GM23338 (cell line): ENCODE data around the gene SLTM. TPM values are rescaled to one million over a fixed set of nuclear protein-coding genes. Genes with fewer than 3 reads are reported as not detected.

Experiments
- ATAC-seq: fragments of 200-7000 bp; cut with Tn5 transposase; 3 replicates; pipeline ENCODE4 v1.9.1; 2020
- DNase-seq: peaks from one replicate; pipeline ENCODE4 v3.0.0-alpha.2; 2015; ENCODE audit warnings: low spot score
- H2AFZ ChIP-seq: fragments of 200-600 bp; sonication (generic); 2 replicates; pipeline ENCODE4 v1.8.0; 2016; ENCODE audit warnings: antibody characterized with exemption, mild to moderate bottlenecking, moderate library complexity
- H3F3A ChIP-seq: fragments of 200-600 bp; sonication (generic); replicated peaks from 2 replicates; pipeline ENCODE4 v1.8.0; 2017; ENCODE audit warnings: antibody characterized with exemption, mixed run types, low read depth
- H3K27ac ChIP-seq: fragments of 200-600 bp; sonication (generic); 2 replicates; pipeline ENCODE4 v1.6.1; 2016; ENCODE audit warnings: low read depth
- H3K27me3 ChIP-seq: fragments of 200-600 bp; sonication (generic); 2 replicates; pipeline ENCODE4 v1.8.0; 2016; ENCODE audit warnings: mild to moderate bottlenecking, mixed run types, moderate library complexity; ENCODE audit not compliant: insufficient read depth
- H3K36me3 ChIP-seq: fragments of 200-600 bp; sonication (generic); 2 replicates; pipeline ENCODE4 v1.8.0; 2016; ENCODE audit warnings: mild to moderate bottlenecking; ENCODE audit not compliant: insufficient read depth
- H3K4me1 ChIP-seq: fragments of 200-600 bp; sonication (generic); 2 replicates; pipeline ENCODE4 v1.8.0; 2016; ENCODE audit warnings: mild to moderate bottlenecking, moderate library complexity; ENCODE audit not compliant: insufficient read depth
- H3K4me2 ChIP-seq: fragments of 200-600 bp; sonication (generic); 2 replicates; pipeline ENCODE4 v1.7.1; 2017; ENCODE audit warnings: mixed run types
- H3K4me3 ChIP-seq: fragments of 200-600 bp; sonication (generic); 2 replicates; pipeline ENCODE4 v1.6.1; 2016; ENCODE audit warnings: mixed run types
- H3K79me2 ChIP-seq: fragments of 200-600 bp; sonication (generic); replicated peaks from 2 replicates; pipeline ENCODE4 v1.8.0; 2017; ENCODE audit warnings: mild to moderate bottlenecking; ENCODE audit not compliant: insufficient read depth
- H3K9me2 ChIP-seq: fragments of 200-600 bp; sonication (generic); 2 replicates; pipeline ENCODE4 v1.8.0; 2017; ENCODE audit not compliant: insufficient read depth
- H4K20me1 ChIP-seq: fragments of 200-600 bp; sonication (generic); replicated peaks from 2 replicates; pipeline ENCODE4 v1.8.0; 2017; ENCODE audit warnings: mild to moderate bottlenecking; ENCODE audit not compliant: insufficient read depth
- H3K27ac Mint-ChIP-seq: 2 replicates; pipeline ENCODE4 v1.8.0; 2020; ENCODE audit warnings: inconsistent platforms, mild to moderate bottlenecking, moderate library complexity, mixed read lengths
- H3K27me3 Mint-ChIP-seq: 3 replicates; pipeline ENCODE4 v1.8.0; 2022; ENCODE audit warnings: low read depth, mild to moderate bottlenecking, moderate library complexity, mixed read lengths, inconsistent platforms; ENCODE audit not compliant: insufficient read depth, poor library complexity
- H3K36me3 Mint-ChIP-seq: 3 replicates; pipeline ENCODE4 v1.8.0; 2021; ENCODE audit warnings: low read depth, mild to moderate bottlenecking, inconsistent platforms, moderate library complexity, mixed read lengths
- H3K4me1 Mint-ChIP-seq: 3 replicates; pipeline ENCODE4 v1.8.0; 2020; ENCODE audit warnings: mild to moderate bottlenecking, inconsistent platforms, mixed read lengths
- H3K4me3 Mint-ChIP-seq: 3 replicates; pipeline ENCODE4 v1.8.0; 2021; ENCODE audit warnings: moderate library complexity, mild to moderate bottlenecking, inconsistent platforms, mixed read lengths
- H3K9me3 Mint-ChIP-seq: 3 replicates; pipeline ENCODE4 v1.8.0; 2020; ENCODE audit warnings: moderate library complexity, mild to moderate bottlenecking, inconsistent platforms, mixed read lengths
- CREB1 ChIP-seq: fragments of 250-450 bp; sonication (Bioruptor Pico); IDR thresholded peaks from 2 replicates; pipeline ENCODE4 v1.5.0; 2020; ENCODE audit warnings: low read depth, mild to moderate bottlenecking, moderate library complexity
- EZH2phosphoT487 ChIP-seq: fragments of 200-600 bp; sonication (generic); IDR thresholded peaks from one replicate; pipeline ENCODE4 v1.8.1; 2018; ENCODE audit warnings: antibody characterized with exemption; ENCODE audit not compliant: unreplicated experiment
- NANOG ChIP-seq: IDR thresholded peaks from 2 replicates; pipeline ENCODE4 v1.6.1; 2016; ENCODE audit warnings: antibody characterized with exemption, borderline replicate concordance
- POLR2AphosphoS5 ChIP-seq: IDR thresholded peaks from 2 replicates; pipeline ENCODE4 v1.6.1; 2016; ENCODE audit warnings: antibody characterized with exemption, low read depth
- REST ChIP-seq: IDR thresholded peaks from one replicate; pipeline ENCODE4 v1.6.1; 2018; ENCODE audit warnings: antibody characterized with exemption; ENCODE audit not compliant: unreplicated experiment
- ZNF114 ChIP-seq: fragments of 250-450 bp; sonication (Bioruptor Pico); IDR thresholded peaks from 2 replicates; pipeline ENCODE4 v1.5.0; 2020; ENCODE audit warnings: mild to moderate bottlenecking, moderate library complexity
- ZNF462 ChIP-seq: fragments of 250-450 bp; sonication (Bioruptor Pico); IDR thresholded peaks from 2 replicates; pipeline ENCODE4 v1.5.0; 2020; ENCODE audit warnings: mild to moderate bottlenecking, moderate library complexity
- polyA plus RNA-seq: library from polyadenylated mRNA; unstranded; fragments of >200 nt; fragmentation: Nextera tagmentation; extraction: Ambion mirVana; gene quantifications from 2 replicates; pipeline ENCODE4 v1.2.1, GENCODE V29; 2016
- total RNA-seq: library from RNA; depleted of rRNA; stranded (reverse); fragments of >200 nt; shearing (Covaris generic); gene quantifications from 2 replicates; pipeline ENCODE4 v1.2.3, GENCODE V29; 2014
- TF ChIP-seq, protein P1 (sequence below): IDR thresholded peaks from 2 replicates; pipeline ENCODE4 v1.6.1; 2016; ENCODE audit warnings: antibody characterized with exemption

The SLTM gene
- total and polyA plus RNA-seq, 2 experiments from 2014 or later, result 210 to 476 TPM

DNA sequence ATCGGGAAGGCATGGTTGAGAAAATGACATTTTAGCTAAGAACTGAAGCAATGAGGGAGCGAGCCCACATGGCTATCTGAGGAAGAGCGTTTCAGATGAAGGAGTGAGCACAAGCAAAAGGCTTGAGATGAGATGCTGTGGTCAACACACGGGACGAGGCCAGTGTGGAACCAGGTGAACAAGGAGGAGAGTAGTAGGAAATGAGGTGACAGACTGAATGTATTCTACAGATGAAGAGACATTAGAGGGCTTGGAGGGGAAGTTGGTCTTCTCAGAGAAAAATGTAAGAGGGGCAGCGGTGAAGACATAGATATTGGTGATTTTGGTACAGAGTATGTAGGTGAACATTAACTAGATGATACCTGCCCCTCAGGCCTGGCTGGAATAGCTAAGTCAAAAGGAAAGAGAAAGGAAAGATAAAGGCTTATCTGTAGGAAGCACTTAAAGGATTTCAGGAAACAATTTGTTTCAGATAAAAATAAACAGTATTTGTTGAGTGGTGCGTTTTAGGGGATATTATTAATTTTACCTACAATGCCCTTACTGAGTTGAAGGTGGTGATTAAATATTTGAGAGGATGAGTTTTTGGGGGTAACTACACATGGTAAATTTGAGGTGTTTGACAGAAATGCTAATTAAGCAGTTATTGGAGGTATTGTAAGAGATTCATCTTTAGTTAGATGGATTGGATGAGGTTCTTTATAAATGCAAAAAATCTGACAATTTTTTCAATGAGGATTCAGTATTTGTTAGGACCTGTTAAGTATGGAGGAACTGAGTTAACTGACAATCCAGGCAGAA, 57.0 kb downstream of the SLTM start:
- H3K9me3 Mint-ChIP-seq, result no peaks in the 10 kb centered on the region
- H3F3A ChIP-seq, result peaks cover 28% of the 10 kb centered on the region
- DNase-seq, result no peak
- H3K4me3 Mint-ChIP-seq, result no peak overlapping the region; the same call in 2 of the 3 replicates
- H3K27me3 ChIP-seq, result no peaks in the 10 kb centered on the region
- peak; percentile 17; the same call in 2 of the 3 replicates for ATAC-seq
- H4K20me1 ChIP-seq, result peaks cover 13% of the 10 kb centered on the region; the same call in 1 of the 2 replicates
- peaks cover 6% of the 10 kb centered on the region for H3K27me3 Mint-ChIP-seq
- H3K27ac Mint-ChIP-seq, result peak overlapping the region; percentile 6; the same call in 1 of the 2 replicates
- H3K4me2 ChIP-seq, result no peak overlapping the region
- H3K27ac ChIP-seq, result peak overlapping the region; percentile 69; the same call in 1 of the 2 replicates
- H3K9me2 ChIP-seq, result no peaks in the 10 kb centered on the region
- H3K4me1 ChIP-seq, result no peaks in the 10 kb centered on the region
- peaks cover 30% of the 10 kb centered on the region for H3K36me3 ChIP-seq
- H2AFZ ChIP-seq, result no peak overlapping the region
- no peak for TF ChIP-seq POLR2AphosphoS5
- no peak for TF ChIP-seq NANOG
- TF ChIP-seq ZNF114, result no peak
- TF ChIP-seq EZH2phosphoT487, result no peak
- TF ChIP-seq ZNF462 (CRISPR knock-in tag), result no peak
- TF ChIP-seq REST, result no peak
- TF ChIP-seq, protein P1, sequence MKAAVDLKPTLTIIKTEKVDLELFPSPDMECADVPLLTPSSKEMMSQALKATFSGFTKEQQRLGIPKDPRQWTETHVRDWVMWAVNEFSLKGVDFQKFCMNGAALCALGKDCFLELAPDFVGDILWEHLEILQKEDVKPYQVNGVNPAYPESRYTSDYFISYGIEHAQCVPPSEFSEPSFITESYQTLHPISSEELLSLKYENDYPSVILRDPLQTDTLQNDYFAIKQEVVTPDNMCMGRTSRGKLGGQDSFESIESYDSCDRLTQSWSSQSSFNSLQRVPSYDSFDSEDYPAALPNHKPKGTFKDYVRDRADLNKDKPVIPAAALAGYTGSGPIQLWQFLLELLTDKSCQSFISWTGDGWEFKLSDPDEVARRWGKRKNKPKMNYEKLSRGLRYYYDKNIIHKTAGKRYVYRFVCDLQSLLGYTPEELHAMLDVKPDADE, result no peak
- TF ChIP-seq CREB1 (CRISPR knock-in tag), result no peak
- H3K4me3 ChIP-seq, result no peak overlapping the region
- peaks cover 48% of the 10 kb centered on the region for H3K36me3 Mint-ChIP-seq
- H3K4me1 Mint-ChIP-seq, result no peaks in the 10 kb centered on the region; the same call in 2 of the 3 replicates
- no peaks in the 10 kb centered on the region for H3K79me2 ChIP-seq
